ENCODE data around the gene EIPR1. TPM values are rescaled to one million over a fixed set of nuclear protein-coding genes. Genes with fewer than 3 reads are reported as not detected.

EIPR1 gene
- total RNA-seq, 4 donors from 2014 or later: 26.1 to 51.6 (median 40.0) TPM

DNA sequence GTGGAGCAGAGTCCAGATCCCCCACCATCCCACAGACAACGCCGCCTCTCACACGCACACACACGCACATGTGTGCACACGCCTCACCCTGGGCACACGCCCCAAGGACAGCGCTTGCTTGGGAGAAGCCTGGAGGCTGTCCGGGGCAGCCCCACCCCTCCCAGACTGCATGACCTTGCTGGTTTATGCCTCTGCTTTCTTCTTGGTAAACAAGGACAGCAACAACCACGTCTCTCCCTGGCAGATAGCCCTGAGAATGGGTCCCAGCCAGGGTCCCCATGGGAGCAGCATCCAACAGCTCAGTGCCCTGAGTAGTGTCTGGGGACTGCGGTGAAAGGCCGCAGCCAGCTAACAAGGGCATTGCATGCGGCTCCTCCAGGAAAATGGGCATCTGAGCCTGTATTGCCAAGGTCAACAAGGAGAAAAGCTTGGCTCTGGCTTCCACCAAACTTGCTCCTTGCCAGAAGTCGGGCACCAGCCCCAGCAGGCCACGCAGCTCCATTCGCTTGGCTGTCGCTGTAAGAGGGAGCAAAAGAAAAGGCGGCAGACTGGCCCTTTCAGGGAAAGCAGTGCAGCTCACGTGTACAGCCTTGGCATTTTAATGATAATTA lies 234.6 kb downstream of the EIPR1 start:
- TF ChIP-seq POLR2A (IDR thresholded peaks at IDR 0.05) (no peak), CTCF (IDR thresholded peaks at IDR 0.05) (no peak)
- Histone ChIP-seq H3K27me3 (no peaks in the 10 kb centered on the region), H3K36me3 (no peaks in the 10 kb centered on the region)

DNA sequence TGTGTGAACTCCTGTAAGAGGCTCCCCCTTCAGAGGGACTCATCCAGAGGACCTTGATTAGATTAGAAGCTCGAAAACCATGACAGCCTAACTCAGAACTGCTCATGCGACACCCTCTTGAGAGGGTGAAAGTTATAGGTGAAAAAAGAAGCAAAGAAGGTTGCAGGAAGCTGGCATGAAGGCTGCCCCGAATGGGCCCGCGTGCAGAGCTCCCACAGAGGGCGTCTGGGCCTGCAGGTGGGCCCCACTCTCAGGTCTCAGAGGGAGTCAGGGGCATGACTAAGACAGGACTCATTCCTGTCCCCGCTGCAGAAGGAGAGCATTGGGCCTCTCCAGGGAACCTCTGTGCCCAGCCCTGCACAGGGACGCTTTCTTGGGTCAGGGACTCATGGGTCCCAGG lies 235.4 kb downstream of the EIPR1 start:
- H3K9me3 ChIP-seq: no peaks in the 10 kb centered on the region
- H3K4me3 ChIP-seq (replicated peaks in 1 of 3): no peak overlapping the region
- TF ChIP-seq POLR2A (IDR thresholded peaks at IDR 0.05) (no peak), CTCF (IDR thresholded peaks at IDR 0.05) (no peak)
- H3K27me3 ChIP-seq: no peaks in the 10 kb centered on the region
- H3K36me3 ChIP-seq: no peaks in the 10 kb centered on the region
- H3K4me1 ChIP-seq: peaks cover 0 to 6% of the 10 kb centered on the region in 2 donors
- 78 to 80% methylated on average over 8 of the region's 8 CpGs for WGBS, 2 donors
- intact Hi-C loops (cut with DNase I): no loop called here
- H3K27ac ChIP-seq: no peak overlapping the region
- DNase-seq: no peak

More for the DNA sequence above, 234.6 kb downstream of the EIPR1 start:
- peak overlapping the region in 1 of 3 donors; percentile 17 for H3K27ac ChIP-seq
- peaks cover 0 to 6% of the 10 kb centered on the region in 2 donors for H3K4me1 ChIP-seq
- 74 to 75% methylated on average over 16 of the region's 18 CpGs for WGBS, 2 donors
- no peak overlapping the region for H3K4me3 ChIP-seq (replicated peaks in 1 of 3)
- DNase-seq: peak; percentile 49 to 72
- intact Hi-C loops (cut with DNase I): no loop called here
- no peaks in the 10 kb centered on the region for H3K9me3 ChIP-seq

GRCh38 chr2:3141696-3142095 lies 235.9 kb downstream of the EIPR1 start:
- H3K27ac ChIP-seq: no peak overlapping the region
- H3K9me3 ChIP-seq: no peaks in the 10 kb centered on the region
- 93 to 97% methylated on average over 6 of the region's 6 CpGs for WGBS, 2 donors
- DNase-seq: no peak
- no peaks in the 10 kb centered on the region for H3K36me3 ChIP-seq
- no peak overlapping the region for H3K4me3 ChIP-seq (replicated peaks in 1 of 3)
- no peak for TF ChIP-seq POLR2A (IDR thresholded peaks at IDR 0.05)
- no peak for TF ChIP-seq CTCF (IDR thresholded peaks at IDR 0.05)
- no peaks in the 10 kb centered on the region for H3K27me3 ChIP-seq
- intact Hi-C loops (cut with DNase I): no loop called here
- H3K4me1 ChIP-seq: peaks cover 0 to 6% of the 10 kb centered on the region in 2 donors

GRCh38 chr2:3139906-3140305 lies 237.7 kb downstream of the EIPR1 start:
- WGBS, 2 donors: 77 to 82% methylated on average over 7 of the region's 7 CpGs
- intact Hi-C loops (cut with DNase I): no loop called here

More at GRCh38 chr2:3139906-3140305, 237.7 kb downstream of the EIPR1 start:
- no peak overlapping the region for H3K4me3 ChIP-seq (replicated peaks in 1 of 3)
- peaks cover 0 to 6% of the 10 kb centered on the region in 2 donors for H3K4me1 ChIP-seq
- H3K27ac ChIP-seq: no peak overlapping the region
- H3K27me3 ChIP-seq: no peaks in the 10 kb centered on the region
- H3K36me3 ChIP-seq: no peaks in the 10 kb centered on the region
- no peaks in the 10 kb centered on the region for H3K9me3 ChIP-seq
- no peak for TF ChIP-seq POLR2A (IDR thresholded peaks at IDR 0.05)
- TF ChIP-seq CTCF (IDR thresholded peaks at IDR 0.05): no peak
- DNase-seq: no peak

Other genes with a start within 250 kb of the EIPR1 start
- gene TRAPPC12, start 1.9 kb upstream of the EIPR1 start, total RNA-seq: 100 to 1,000 TPM in 2 of 4 donors, 10 to 100 TPM in 2; 93.0 to 198 (median 108) TPM
- 10 to 100 TPM; 35.9 to 65.1 (median 59.2) TPM for gene ADI1, start 141.7 kb upstream of the EIPR1 start, total RNA-seq
- gene RNASEH1, start 180.5 kb upstream of the EIPR1 start, total RNA-seq: 10 to 100 TPM; 13.3 to 23.1 (median 19.2) TPM
- 1,000 to 10,000 TPM; 1,809 to 3,387 (median 2,120) TPM for gene RPS7, start 197.4 kb upstream of the EIPR1 start, total RNA-seq
- 10 to 100 TPM in 2 of 4 donors, 1 to 10 TPM in 2; 2.8 to 20.5 (median 9.1) TPM for gene COLEC11, start 217.3 kb upstream of the EIPR1 start, total RNA-seq